HepG2 (cell line): ENCODE results near the gene DHX58. TPM values are rescaled to one million over a fixed set of nuclear protein-coding genes. Genes with fewer than 3 reads are reported as not detected.

ENCODE experiments used
- ATAC-seq: fragments of 200-7000 bp; cut with Tn5 transposase; 3 replicates; pipeline ENCODE4 v1.9.1; 2020; ENCODE audit warnings: mild to moderate bottlenecking, moderate library complexity
- BruUV-seq: library from RNA; stranded (reverse); fragments of 400-500 nt; replicated peaks from 2 replicates; lab custom pipeline; 2021; lab: Mats Ljungman, UMichigan
- CTCF ChIA-PET: fragments of 300-600 bp; formaldehyde crosslinking; extraction: SDS; loops from one replicate; lab custom pipeline; 2021; ENCODE audit warnings: low total read pairs, inconsistent platforms, low intra/inter-chr PET ratio; lab: Yijun Ruan, JAX
- POLR2A ChIA-PET: fragments of 350-600 bp; sonication (Branson Sonifier 250); formaldehyde crosslinking; loops from one replicate; lab custom pipeline; 2020; ENCODE audit warnings: antibody characterized with exemption, inconsistent platforms; lab: Yijun Ruan, JAX
- DNase-seq: peaks from one replicate; pipeline ENCODE4 v3.0.0-alpha.2; 2015; ENCODE audit warnings: low spot score
- FAIRE-seq: peaks from 3 replicates; lab custom pipeline; 2011; peaks lifted over from hg19 to GRCh38; lab: Jason Lieb, UNC
- H2AFZ ChIP-seq: one replicate; pipeline ENCODE4 v1.6.1; 2011; ENCODE audit warnings: low read length, inconsistent platforms
- H3K27ac ChIP-seq: fragments of 300-600 bp; 3 replicates; pipeline ENCODE4 v1.8.0; 2011; ENCODE audit warnings: mixed run types, mild to moderate bottlenecking, mixed read lengths, low read length, inconsistent platforms; ENCODE audit not compliant: insufficient read depth; ENCODE audit errors: extremely low read length
- H3K27me3 ChIP-seq, 2 experiments: fragments of 200-600 bp in 1 of 2; 2 replicates in 1 of 2; 3 replicates in 1 of 2; pipeline versions ENCODE4 v1.6.0 to v1.8.0; 2011; ENCODE audit warnings: low read length in 2 of 2, mild to moderate bottlenecking in 2 of 2, moderate library complexity in 2 of 2, inconsistent platforms in 1 of 2; ENCODE audit not compliant: insufficient read depth in 2 of 2, control insufficient read depth in 1 of 2
- H3K36me3 ChIP-seq, 2 experiments: fragments of 200-600 bp in 1 of 2; replicated peaks in 1 of 2; 2 replicates in 1 of 2; 3 replicates in 1 of 2; pipeline versions ENCODE4 v1.5.1 to v1.8.0; 2011; ENCODE audit warnings: low read length in 2 of 2, inconsistent platforms in 1 of 2; ENCODE audit not compliant: insufficient read depth in 2 of 2, control insufficient read depth in 1 of 2
- H3K4me1 ChIP-seq: 2 replicates; pipeline ENCODE4 v1.5.1; 2012; ENCODE audit warnings: low read length, inconsistent platforms; ENCODE audit not compliant: insufficient read depth
- H3K4me2 ChIP-seq: 2 replicates; pipeline ENCODE4 v1.6.0; 2011; ENCODE audit warnings: low read depth, low read length, inconsistent platforms
- H3K4me3 ChIP-seq, 3 experiments: fragments of 200-600 bp in 1 of 3; sonication (generic), shearing (Covaris generic) in 1 of 3; replicated peaks in 1 of 3; 2 replicates each; pipeline ENCODE4 v1.5.1; 2011 to 2016; ENCODE audit warnings: low read length in 3 of 3, inconsistent platforms in 2 of 3, low read depth in 2 of 3, mild to moderate bottlenecking in 2 of 3, control low read depth in 1 of 3, mixed read lengths in 1 of 3; ENCODE audit not compliant: insufficient read depth in 1 of 3
- H3K79me2 ChIP-seq: one replicate; pipeline ENCODE4 v1.6.1; 2011; ENCODE audit warnings: low read length, inconsistent platforms; ENCODE audit not compliant: insufficient read depth
- H3K9ac ChIP-seq: 2 replicates; pipeline ENCODE4 v1.6.0; 2011; ENCODE audit warnings: mild to moderate bottlenecking, low read depth, low read length, inconsistent platforms; ENCODE audit not compliant: insufficient read depth
- H3K9me3 ChIP-seq: 2 replicates; pipeline ENCODE4 v1.5.1; 2012; ENCODE audit warnings: mild to moderate bottlenecking, low read length
- H4K20me1 ChIP-seq: 2 replicates; pipeline ENCODE4 v1.6.0; 2011; ENCODE audit warnings: inconsistent platforms, mild to moderate bottlenecking, low read length, moderate library complexity; ENCODE audit not compliant: insufficient read depth
- CEBPZ ChIP-seq: IDR thresholded peaks from 2 replicates; pipeline ENCODE4 v1.6.1; 2012; ENCODE audit warnings: low read length, improper control_type of control experiment
- EEA1 ChIP-seq: sonication (generic); formaldehyde crosslinking; IDR thresholded peaks from 2 replicates; pipeline ENCODE4 v1.5.1; 2020; ENCODE audit warnings: mild to moderate bottlenecking, missing genetic modification reagents, borderline replicate concordance
- GABPA ChIP-seq, 2 experiments: IDR thresholded peaks; 2 replicates each; pipeline ENCODE4 v1.6.1; 2011 to 2016; ENCODE audit warnings: low read depth in 2 of 2, low read length in 1 of 2, missing biosample characterization in 1 of 2, missing genetic modification characterization in 1 of 2
- GABPB1 ChIP-seq: IDR thresholded peaks from 2 replicates; pipeline ENCODE4 v1.6.1; 2016; ENCODE audit warnings: mild to moderate bottlenecking, missing genetic modification reagents, moderate library complexity, missing compliant biosample characterization
- HNRNPLL ChIP-seq: fragments of 200-400 bp; formaldehyde crosslinking; IDR thresholded peaks from 2 replicates; pipeline ENCODE4 v1.6.1; 2017; ENCODE audit warnings: mild to moderate bottlenecking, low read depth, low read length; ENCODE audit not compliant: poor library complexity, severe bottlenecking
- MXD1 ChIP-seq: sonication (generic); formaldehyde crosslinking; IDR thresholded peaks from 2 replicates; pipeline ENCODE4 v1.4.0; 2020; ENCODE audit warnings: mild to moderate bottlenecking, missing genetic modification reagents
- NFRKB ChIP-seq: fragments of 450-650 bp; IDR thresholded peaks from 2 replicates; pipeline ENCODE4 v1.6.1; 2017
- NKX3-1 ChIP-seq: sonication (generic); formaldehyde crosslinking; IDR thresholded peaks from 2 replicates; pipeline ENCODE4 v1.5.0; 2020; ENCODE audit warnings: missing genetic modification reagents
- PHF20 ChIP-seq: sonication (generic); formaldehyde crosslinking; IDR thresholded peaks from 2 replicates; pipeline ENCODE4 v1.5.0; 2020; ENCODE audit warnings: mild to moderate bottlenecking, missing genetic modification reagents
- REXO4 ChIP-seq: sonication (generic); formaldehyde crosslinking; IDR thresholded peaks from 2 replicates; pipeline ENCODE4 v1.8.0; 2022; ENCODE audit warnings: missing genetic modification reagents, mild to moderate bottlenecking, borderline replicate concordance
- TBX2 ChIP-seq: sonication (generic); formaldehyde crosslinking; IDR thresholded peaks from 2 replicates; pipeline ENCODE4 v1.5.0; 2020; ENCODE audit warnings: missing genetic modification reagents, mild to moderate bottlenecking, borderline replicate concordance
- ZBTB38 ChIP-seq: sonication (generic); formaldehyde crosslinking; IDR thresholded peaks from 2 replicates; pipeline ENCODE4 v1.5.1; 2020; ENCODE audit warnings: mild to moderate bottlenecking, missing genetic modification reagents
- ZNF205 ChIP-seq: IDR thresholded peaks from 2 replicates; pipeline ENCODE4 v1.6.1; 2018; ENCODE audit warnings: missing biosample characterization, missing genetic modification reagents
- ZNF329 ChIP-seq: sonication (generic); formaldehyde crosslinking; IDR thresholded peaks from 2 replicates; pipeline ENCODE4 v1.9.0; 2021; ENCODE audit warnings: low read depth, mild to moderate bottlenecking, missing genetic modification reagents
- ZNF501 ChIP-seq: sonication (generic); formaldehyde crosslinking; IDR thresholded peaks from 2 replicates; pipeline ENCODE4 v1.5.1; 2020; ENCODE audit warnings: mild to moderate bottlenecking, moderate library complexity, missing genetic modification reagents
- ZNF547 ChIP-seq: sonication (generic); formaldehyde crosslinking; IDR thresholded peaks from 2 replicates; pipeline ENCODE4 v1.5.1; 2020; ENCODE audit warnings: mild to moderate bottlenecking, missing genetic modification reagents
- ZNF550 ChIP-seq: sonication (generic); formaldehyde crosslinking; IDR thresholded peaks from 2 replicates; pipeline ENCODE4 v1.4.0; 2020; ENCODE audit warnings: mild to moderate bottlenecking, missing genetic modification reagents, borderline replicate concordance
- ZNF589 ChIP-seq: sonication (generic); formaldehyde crosslinking; conservative IDR thresholded peaks from 2 replicates; pipeline ENCODE4 v1.8.0; 2022; ENCODE audit warnings: mild to moderate bottlenecking, moderate library complexity, missing genetic modification reagents
- ZNF816 ChIP-seq: sonication (generic); formaldehyde crosslinking; IDR thresholded peaks from 2 replicates; pipeline ENCODE4 v1.8.0; 2022; ENCODE audit warnings: missing genetic modification reagents, mild to moderate bottlenecking, borderline replicate concordance
- ZSCAN20 ChIP-seq: sonication (generic); formaldehyde crosslinking; IDR thresholded peaks from 2 replicates; pipeline ENCODE4 v1.4.0; 2020; ENCODE audit warnings: missing genetic modification reagents, mild to moderate bottlenecking, borderline replicate concordance
- WGBS: methylation state at CpG from one replicate; pipeline ENCODE4 v1.1.6; 2017; ENCODE audit warnings: low lambda C conversion rate; 5-methylcytosine and 5-hydroxymethylcytosine counted together
- in situ Hi-C: cut with HindIII; loops from 2 replicates; pipeline ENCODE4 v1.10.0; 2017; ENCODE audit warnings: low pct_unique_long_range_greater_than_20kb; ENCODE audit not compliant: extremely low pct_ligation_motif_present
- intact Hi-C: fragments of 100-400 bp; cut with micrococcal nuclease; formaldehyde crosslinking; loops from one replicate; pipeline ENCODE4 v1.10.0; 2022; ENCODE audit not compliant: unreplicated experiment
- polyA plus RNA-seq, 8 experiments: library from polyadenylated mRNA; depleted of rRNA in 3 of 8; stranded (reverse) in 7 of 8; unstranded in 1 of 8; fragments of >200 nt; fragmentation: Illumina TruSeq in 4 of 8; extraction: Trizol in 4 of 8; gene quantifications; 2 replicates each; pipeline versions ENCODE4 v1.2.1 to v1.2.3, GENCODE V29; 2011 to 2016; ENCODE audit warnings: low read depth in 4 of 8, missing spikeins in 1 of 8, mixed read lengths in 1 of 8; ENCODE audit not compliant: insufficient read depth in 1 of 8
- total RNA-seq, 5 experiments: library from RNA; depleted of rRNA; stranded (reverse); fragments of >200 nt; fragmentation: Illumina TruSeq; extraction: Trizol; gene quantifications; 2 replicates each; pipeline ENCODE4 v1.2.3, GENCODE V29; 2016; ENCODE audit warnings: low read depth in 1 of 5

DHX58 gene
- total and polyA plus RNA-seq, 2 of the 13 experiments (the other 11 are each of a cell fraction or from before 2014, with no cell fraction given) = 6.7 to 7.8 TPM

- Histone ChIP-seq H3K36me3 (no peaks in the 10 kb centered on the region), H3K4me3 (peak overlapping the region; percentile 46 to 73 (median 50)), H3K9me3 (no peaks in the 10 kb centered on the region), H3K4me2 (peak overlapping the region; percentile 78), H3K4me1 (peaks cover 51% of the 10 kb centered on the region), H3K79me2 (no peaks in the 10 kb centered on the region), H2AFZ (no peak overlapping the region), H3K9ac (no peak overlapping the region), H3K27me3 (peaks cover 2 to 29% of the 10 kb centered on the region in 2 experiments; a peak in 4 of 5 replicates), H3K27ac (no peak overlapping the region), H4K20me1 (no peaks in the 10 kb centered on the region)
- peak; percentile 86 for ATAC-seq
- WGBS = 30% methylated on average over 20 of the region's 67 CpGs
- ChIA-PET CTCF (interaction anchor here (1.0 to 1.5 kb wide), 2 partner anchors 26 to 110 kb away, joined by 3 to 4 read pairs; partner anchors contain the start of gene ZNF385C), POLR2A (interaction anchor here (0.9 to 1.2 kb wide), 2 partner anchors 19 to 40 kb away, joined by 3 to 4 read pairs; partner anchors contain the start of gene DHX58)
- FAIRE-seq = no peak
- in situ Hi-C loops = no loop called here
- intact Hi-C loops = no loop called here
- no peak for DNase-seq
- no TSS peak for BruUV-seq
- TF ChIP-seq ZNF329 (CRISPR knock-in tag) = 0 out of 2 replicates have a peak, but pooled peaks have one; percentile 38
- no peak for TF ChIP-seq ZNF501 (CRISPR knock-in tag)
- peak; percentile 16; the same call in 1 of the 2 replicates for TF ChIP-seq GABPB1 (CRISPR knock-in tag)
- no peak for TF ChIP-seq REXO4 (CRISPR knock-in tag)
- no peak for TF ChIP-seq GABPA (IDR thresholded peaks at IDR 0.05; ENCODE audit: low read depth, low read length)
- TF ChIP-seq GABPA (CRISPR knock-in tag; IDR thresholded peaks at IDR 0.05; ENCODE audit: low read depth) = no peak
- peak; percentile 33 for TF ChIP-seq HNRNPLL
- TF ChIP-seq ZBTB38 (CRISPR knock-in tag) = peak; percentile 48; the same call in 1 of the 2 replicates
- no peak for TF ChIP-seq ZNF550
- TF ChIP-seq ZNF547 = 0 out of 2 replicates have a peak, but pooled peaks have one; percentile 33
- no peak for TF ChIP-seq CEBPZ
- TF ChIP-seq ZSCAN20 = no peak
- no peak for TF ChIP-seq PHF20 (CRISPR knock-in tag)
- 0 out of 2 replicates have a peak, but pooled peaks have one; percentile 3 for TF ChIP-seq MXD1 (CRISPR knock-in tag)
- no peak for TF ChIP-seq ZNF816
- TF ChIP-seq ZNF589 = no peak
- TF ChIP-seq NFRKB = no peak
- no peak for TF ChIP-seq ZNF205 (CRISPR knock-in tag)
- TF ChIP-seq EEA1 (CRISPR knock-in tag) = peak; percentile 49; the same call in 1 of the 2 replicates
- 0 out of 2 replicates have a peak, but pooled peaks have one; percentile 20 for TF ChIP-seq TBX2
- TF ChIP-seq NKX3-1 = no peak
Observed at GRCh38 chr17:42072323-42073187, 40.0 kb downstream of the DHX58 start.
